ENCODE data around the gene AMTN.

- TF ChIP-seq SMC3 (conservative IDR thresholded peaks at IDR 0.05; ENCODE audit: poor library complexity) (no peak), CTCF (IDR thresholded peaks at IDR 0.05; ENCODE audit: poor library complexity, severe bottlenecking) (no peak), EZH2 (IDR thresholded peaks at IDR 0.05; ENCODE audit: borderline replicate concordance, insufficient read depth, low read length, poor library complexity, severe bottlenecking) (no peak), TAF1 (IDR thresholded peaks at IDR 0.05; ENCODE audit: low read depth) (no peak), POLR2AphosphoS5 (IDR thresholded peaks at IDR 0.05) (no peak), EP300 (conservative IDR thresholded peaks at IDR 0.05; ENCODE audit: poor library complexity, severe bottlenecking) (no peak), RAD21 (conservative IDR thresholded peaks at IDR 0.05) (no peak)
These were observed 2.8 kb upstream of the AMTN start for GRCh38 chr4:70515367-70516250.
